Naive thymus-derived CD4-positive, alpha-beta T cell (primary cell): ENCODE results near the gene LCE2C. TPM values are rescaled to one million over a fixed set of nuclear protein-coding genes. Genes with fewer than 3 reads are reported as not detected.
"Not testable (repeated sequence)": the region's sequence is repeated elsewhere in the genome, so short reads cannot be mapped to it uniquely, and the experiment has no call there.

ENCODE experiments used
- ATAC-seq: fragments of 150-1000 bp; cut with Tn5 transposase; 2 replicates; pipeline ENCODE4 v1.10.0; 2021; ENCODE audit warnings: mild to moderate bottlenecking, moderate library complexity
- CTCF ChIA-PET: fragments of 350-600 bp; sonication (Branson Sonifier 250); formaldehyde crosslinking; loops from one replicate; lab custom pipeline; 2021; ENCODE audit warnings: antibody characterized with exemption; lab: Charles Lee
- POLR2A ChIA-PET: fragments of 350-600 bp; sonication (Branson Sonifier 250); formaldehyde crosslinking; loops from one replicate; lab custom pipeline; 2021; ENCODE audit warnings: antibody characterized with exemption, inconsistent platforms; lab: Charles Lee
- DNase-seq, 9 donors: peaks; one replicate each; pipeline versions ENCODE4 v3.0.0 to v3.0.0-alpha.2; 2020 to 2022; ENCODE audit warnings: mixed read lengths in 1 of 9
- H3K27ac ChIP-seq: one replicate; pipeline ENCODE4 v1.7.0; 2013; ENCODE audit warnings: mild to moderate bottlenecking, low read depth, low read length, moderate library complexity
- H3K27me3 ChIP-seq, 2 donors: one replicate each; pipeline ENCODE4 v1.7.0; 2013; ENCODE audit warnings: low read length in 2 of 2, mild to moderate bottlenecking in 2 of 2, moderate library complexity in 2 of 2; ENCODE audit not compliant: control insufficient read depth in 2 of 2, insufficient read depth in 2 of 2
- H3K36me3 ChIP-seq, 3 experiments: 1 replicate in 2 of 3; 2 replicates in 1 of 3; pipeline ENCODE4 v1.7.0; 2013; ENCODE audit warnings: low read length in 3 of 3, mild to moderate bottlenecking in 3 of 3, moderate library complexity in 1 of 3; ENCODE audit not compliant: insufficient read depth in 3 of 3, control insufficient read depth in 2 of 3
- H3K4me1 ChIP-seq, 2 donors: one replicate each; pipeline ENCODE4 v1.7.0; 2013; ENCODE audit warnings: low read length in 2 of 2, mild to moderate bottlenecking in 2 of 2, moderate library complexity in 1 of 2; ENCODE audit not compliant: control insufficient read depth in 2 of 2, insufficient read depth in 2 of 2
- H3K4me3 ChIP-seq: 2 replicates; pipeline ENCODE4 v1.7.0; 2013; ENCODE audit warnings: mild to moderate bottlenecking, low read length
- H3K9me3 ChIP-seq, 3 experiments: 1 replicate in 2 of 3; 2 replicates in 1 of 3; pipeline ENCODE4 v1.7.0; 2013; ENCODE audit warnings: low read length in 3 of 3; ENCODE audit not compliant: control insufficient read depth in 2 of 3
- H3K27ac Mint-ChIP-seq, 9 donors: one replicate each; pipeline ENCODE4 v1.8.0; 2020 to 2022; ENCODE audit warnings: mixed read lengths in 9 of 9, mild to moderate bottlenecking in 8 of 9, moderate library complexity in 5 of 9, inconsistent platforms in 2 of 9
- H3K27me3 Mint-ChIP-seq, 5 donors: one replicate each; pipeline ENCODE4 v1.8.0; 2021 to 2022; ENCODE audit warnings: mixed read lengths in 5 of 5, mild to moderate bottlenecking in 1 of 5
- H3K36me3 Mint-ChIP-seq, 5 donors: one replicate each; pipeline ENCODE4 v1.8.0; 2020 to 2022; ENCODE audit warnings: mixed read lengths in 5 of 5, mild to moderate bottlenecking in 3 of 5, inconsistent platforms in 1 of 5
- H3K4me1 Mint-ChIP-seq, 7 donors: one replicate each; pipeline ENCODE4 v1.8.0; 2020 to 2022; ENCODE audit warnings: mixed read lengths in 7 of 7, mild to moderate bottlenecking in 3 of 7, inconsistent platforms in 1 of 7
- H3K4me3 Mint-ChIP-seq, 10 donors: one replicate each; pipeline ENCODE4 v1.8.0; 2020 to 2022; ENCODE audit warnings: mild to moderate bottlenecking in 10 of 10, mixed read lengths in 10 of 10, moderate library complexity in 6 of 10, inconsistent platforms in 2 of 10
- H3K9me3 Mint-ChIP-seq, 11 donors: one replicate each; pipeline ENCODE4 v1.8.0; 2020 to 2022; ENCODE audit warnings: mixed read lengths in 11 of 11, mild to moderate bottlenecking in 4 of 11, inconsistent platforms in 1 of 11, moderate library complexity in 1 of 11
- intact Hi-C, 2 donors: fragments of 100-400 bp; cut with micrococcal nuclease; formaldehyde crosslinking; loops; one replicate each; pipeline ENCODE4 v1.15.1; 2023
- polyA plus RNA-seq, 2 donors: library from polyadenylated mRNA; unstranded; fragments of 300-500 nt; fragmentation: Illumina TruSeq; gene quantifications; one replicate each; pipeline ENCODE4 v1.2.3, GENCODE V29; 2021
- total RNA-seq, 6 experiments: library from RNA in 5 of 6; stranded (reverse) in 5 of 6; gene quantifications; 1 replicate in 5 of 6; 2 replicates in 1 of 6; pipeline ENCODE4 v1.2.3 and lab custom pipeline; 2021 to 2026

Gene LCE2C
- total and polyA plus RNA-seq, 7 experiments from 2014 or later, result not detected

DNA sequence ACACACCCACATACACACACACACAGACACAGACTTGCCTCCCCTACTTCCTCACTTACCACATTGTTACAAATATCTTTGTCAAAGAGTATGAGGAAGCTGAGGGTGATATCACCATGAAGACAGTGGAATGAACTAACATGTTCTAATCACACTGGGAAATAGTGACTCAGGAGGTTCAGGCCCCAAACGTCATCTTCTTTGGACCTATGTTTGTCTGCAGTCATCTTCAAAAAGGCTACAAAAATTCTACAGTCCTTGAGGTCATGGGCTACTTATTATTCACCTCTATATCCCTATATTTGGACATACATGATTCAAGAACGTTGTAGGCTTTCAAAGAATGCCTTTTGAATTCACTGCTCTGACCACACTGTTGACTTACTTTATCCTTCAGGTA is 2.1 kb upstream of the LCE2C start:
- intact Hi-C loops, result no loop called here
- peaks cover 0 to 4% (median 0%) of the 10 kb centered on the region in 11 donors for H3K9me3 Mint-ChIP-seq
- DNase-seq (no peak), ATAC-seq (no peak)
- Histone ChIP-seq H3K9me3 (no peaks in the 10 kb centered on the region), H3K27ac (no peak overlapping the region), H3K4me1 (no peaks in the 10 kb centered on the region), H3K36me3 (no peaks in the 10 kb centered on the region), H3K4me3 (no peak overlapping the region), H3K27me3 (no peaks in the 10 kb centered on the region)
- peaks cover under 1 to 37% (median 32%) of the 10 kb centered on the region in 5 donors for H3K27me3 Mint-ChIP-seq
- POLR2A ChIA-PET, result no interaction called here
- CTCF ChIA-PET, result interaction anchor here (0.7 kb wide), 1 partner anchor 12 kb away, joined by 7 read pairs; no protein-coding TSS in a partner anchor
- H3K36me3 Mint-ChIP-seq, result no peaks in the 10 kb centered on the region
- H3K27ac Mint-ChIP-seq, result no peak overlapping the region
- no peaks in the 10 kb centered on the region for H3K4me1 Mint-ChIP-seq
- no peak overlapping the region for H3K4me3 Mint-ChIP-seq

GRCh38 chr1:152679459-152679858 is 4.4 kb downstream of the LCE2C start:
- Histone ChIP-seq H3K36me3 (no peaks in the 10 kb centered on the region), H3K4me3 (no peak overlapping the region), H3K27ac (no peak overlapping the region), H3K9me3 (no peaks in the 10 kb centered on the region), H3K27me3 (no peaks in the 10 kb centered on the region), H3K4me1 (no peaks in the 10 kb centered on the region)
- POLR2A ChIA-PET, result no interaction called here
- no peak for DNase-seq
- Mint-ChIP-seq H3K36me3 (no peaks in the 10 kb centered on the region), H3K27ac (no peak overlapping the region), H3K9me3 (peaks cover 0 to 1% (median 0%) of the 10 kb centered on the region in 11 donors), H3K4me3 (no peak overlapping the region), H3K27me3 (peaks cover 6 to 43% (median 35%) of the 10 kb centered on the region in 5 donors), H3K4me1 (no peaks in the 10 kb centered on the region)
- ATAC-seq, result no peak
- CTCF ChIA-PET, result no interaction called here
- intact Hi-C loops, result no loop called here

- H3K9me3 ChIP-seq, result no peaks in the 10 kb centered on the region
- Mint-ChIP-seq H3K27ac (no peak overlapping the region), H3K27me3 (peaks cover 6 to 43% (median 33%) of the 10 kb centered on the region in 5 donors), H3K36me3 (no peaks in the 10 kb centered on the region), H3K4me1 (no peaks in the 10 kb centered on the region), H3K9me3 (peaks cover 0 to 1% (median 0%) of the 10 kb centered on the region in 11 donors), H3K4me3 (no peak overlapping the region)
- no peaks in the 10 kb centered on the region for H3K36me3 ChIP-seq
- no peak for ATAC-seq
- H3K4me3 ChIP-seq, result no peak overlapping the region
- H3K27me3 ChIP-seq, result no peaks in the 10 kb centered on the region
- ChIA-PET CTCF (no interaction called here), POLR2A (no interaction called here)
- intact Hi-C loops, result no loop called here
- no peaks in the 10 kb centered on the region for H3K4me1 ChIP-seq
- H3K27ac ChIP-seq, result no peak overlapping the region
- no peak for DNase-seq
These were observed 6.5 kb downstream of the LCE2C start for GRCh38 chr1:152681616-152682015.

DNA sequence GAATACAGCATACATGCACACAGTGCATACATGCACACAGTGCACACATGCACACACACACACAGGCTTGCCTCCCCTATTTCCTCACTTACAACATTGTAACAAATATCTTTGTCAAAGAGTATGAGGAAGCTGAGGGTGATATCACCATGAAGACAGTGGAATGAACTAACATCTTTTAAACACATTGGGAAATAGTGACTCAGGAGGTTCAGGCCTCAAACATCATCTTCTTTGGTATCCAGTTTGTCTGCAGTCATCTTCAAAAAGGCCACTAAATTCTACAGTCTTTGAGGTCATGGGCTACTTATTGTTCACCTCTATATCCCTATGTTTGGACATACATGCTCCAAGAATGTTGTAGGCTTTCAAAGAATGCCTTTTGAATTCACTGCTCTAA is 8.8 kb downstream of the LCE2C start:
- Mint-ChIP-seq H3K4me3 (no peak overlapping the region), H3K27me3 (peaks cover 6 to 51% (median 35%) of the 10 kb centered on the region in 5 donors), H3K27ac (no peak overlapping the region), H3K36me3 (no peaks in the 10 kb centered on the region), H3K4me1 (no peaks in the 10 kb centered on the region), H3K9me3 (peaks cover 0 to 4% (median 0%) of the 10 kb centered on the region in 11 donors)
- no peaks in the 10 kb centered on the region for H3K27me3 ChIP-seq
- ChIA-PET POLR2A (no interaction called here), CTCF (no interaction called here)
- H3K36me3 ChIP-seq, result no peaks in the 10 kb centered on the region
- no peaks in the 10 kb centered on the region for H3K4me1 ChIP-seq
- H3K9me3 ChIP-seq, result no peaks in the 10 kb centered on the region
- ATAC-seq (no peak), DNase-seq (no peak)
- intact Hi-C loops, result no loop called here
- H3K4me3 ChIP-seq, result no peak overlapping the region
- H3K27ac ChIP-seq, result no peak overlapping the region

DNA sequence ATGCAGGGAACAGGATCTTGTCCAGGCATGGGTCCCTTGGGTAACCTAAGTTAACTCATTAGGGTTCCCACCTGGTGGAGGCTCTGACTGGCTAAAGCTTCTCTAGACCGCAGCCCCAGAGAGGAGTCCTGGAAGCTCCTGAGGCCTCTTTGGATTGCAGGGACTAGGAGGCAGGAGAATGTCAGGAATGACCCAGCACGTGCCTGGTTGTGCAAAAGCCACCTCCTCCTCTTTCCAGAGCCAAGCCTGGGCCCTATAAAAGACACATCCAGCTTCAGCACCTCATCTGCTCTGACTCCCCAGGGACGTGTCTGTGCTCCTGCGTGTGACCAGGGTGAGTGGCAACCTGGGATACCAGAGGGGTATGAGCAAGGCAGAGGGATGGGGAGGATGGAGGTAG is 10.7 kb downstream of the LCE2C start, which contains the start of gene LCE2B:
Gene LCE2B (plus strand): TSS at position 301 of the 400 bp plus-strand sequence. CDS start 721 bp downstream, outside the sequence.
- intact Hi-C loops, result not testable (repeated sequence)

DNA sequence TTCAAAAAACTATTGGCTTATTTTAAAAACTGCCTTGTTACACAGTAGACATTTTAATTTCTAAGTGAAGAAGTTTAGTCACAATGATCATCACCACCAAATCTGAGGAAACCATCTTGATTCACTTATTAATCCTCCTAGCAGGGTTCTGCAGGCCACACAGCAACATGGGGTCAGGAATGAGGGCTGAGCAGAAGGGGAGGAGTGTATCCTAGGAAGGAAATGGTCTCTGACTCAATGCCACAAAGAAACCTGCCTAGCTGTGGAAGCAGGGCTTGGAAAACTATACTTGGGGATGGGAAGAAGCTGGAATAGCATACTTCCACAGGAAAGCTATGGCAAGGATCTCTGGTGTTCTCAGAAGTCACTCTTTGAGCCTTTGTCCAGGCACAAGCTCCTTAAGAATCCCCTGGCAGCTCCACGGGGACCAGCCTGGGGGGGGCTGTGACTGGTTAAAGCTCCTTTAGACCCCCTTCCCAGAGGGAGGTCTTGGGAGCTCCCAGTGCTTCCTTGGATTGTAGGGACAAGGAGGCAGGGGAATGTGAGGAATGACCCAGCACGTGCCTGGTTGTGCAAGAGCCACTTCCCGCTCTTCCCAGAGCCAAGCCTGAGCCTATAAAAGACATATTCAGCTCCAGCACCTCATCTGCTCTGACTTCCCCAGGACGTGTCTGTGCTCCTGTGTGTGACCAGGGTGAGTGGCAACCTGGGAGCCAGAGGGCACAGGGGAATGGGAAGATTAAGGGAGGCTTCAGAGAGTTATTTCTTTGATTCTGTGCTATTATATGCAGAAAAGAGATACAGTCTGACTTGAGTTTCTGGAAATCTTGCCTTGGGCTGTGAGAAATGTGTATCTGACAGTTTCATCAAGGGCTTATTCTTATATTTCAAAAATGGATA is 22.9 kb downstream of the LCE2C start, which contains the start of gene LCE2A:
Gene LCE2A (plus strand): TSS at position 645 of the 900 bp plus-strand sequence. CDS start 557 bp downstream, outside the sequence.
- no peak within 1 kb of the TSS for H3K27ac Mint-ChIP-seq
- H3K36me3 ChIP-seq, result no peaks in the 10 kb centered on the region
- CTCF ChIA-PET, result no interaction called here
- H3K9me3 ChIP-seq, result no peaks in the 10 kb centered on the region
- H3K4me1 Mint-ChIP-seq, result no peaks in the 10 kb centered on the region
- peaks cover 1 to 17% (median 6%) of the 10 kb centered on the region in 5 donors for H3K27me3 Mint-ChIP-seq
- DNase-seq (no peak), ATAC-seq (no peak)
- no peak within 1 kb of the TSS for H3K27ac ChIP-seq
- POLR2A ChIA-PET, result no interaction called here
- H3K36me3 Mint-ChIP-seq, result no peaks in the 10 kb centered on the region
- no peaks in the 10 kb centered on the region for H3K4me1 ChIP-seq
- no peak within 1 kb of the TSS for H3K4me3 ChIP-seq
- peaks cover 0 to 4% (median 0%) of the 10 kb centered on the region in 11 donors for H3K9me3 Mint-ChIP-seq
- intact Hi-C loops, result no loop called here
- H3K4me3 Mint-ChIP-seq, result no peak within 1 kb of the TSS
- H3K27me3 ChIP-seq, result no peaks in the 10 kb centered on the region

More for the DNA sequence above, 10.7 kb downstream of the LCE2C start, which contains the start of gene LCE2B:
- peaks cover 5 to 69% (median 45%) of the 10 kb centered on the region in 5 donors for H3K27me3 Mint-ChIP-seq
- H3K36me3 Mint-ChIP-seq, H3K4me3 ChIP-seq, H3K4me3 Mint-ChIP-seq, POLR2A ChIA-PET, H3K9me3 Mint-ChIP-seq, H3K27me3 ChIP-seq, CTCF ChIA-PET, H3K4me1 ChIP-seq, H3K4me1 Mint-ChIP-seq, H3K27ac Mint-ChIP-seq, ATAC-seq, H3K9me3 ChIP-seq, H3K36me3 ChIP-seq, H3K27ac ChIP-seq, DNase-seq: not testable (repeated sequence)
